Measurements from ENCODE around the gene CCDC12.

- TF ChIP-seq CTCF (IDR thresholded peaks at IDR 0.05): no peak
- no peak for TF ChIP-seq POLR2A (IDR thresholded peaks at IDR 0.05)
These were observed 14.1 kb downstream of the CCDC12 start for GRCh38 chr3:46962427-46962826.

Data from lower leg skin (tissue), 3 donors.